ENCODE measurements around the gene VPS37D. TPM values are rescaled to one million over a fixed set of nuclear protein-coding genes. Genes with fewer than 3 reads are reported as not detected.
"Not testable (repeated sequence)": the region's sequence is repeated elsewhere in the genome, so short reads cannot be mapped to it uniquely, and the experiment has no call there.

The VPS37D gene
- total RNA-seq, 1 donor from 2014 or later = 3.1 TPM

DNA sequence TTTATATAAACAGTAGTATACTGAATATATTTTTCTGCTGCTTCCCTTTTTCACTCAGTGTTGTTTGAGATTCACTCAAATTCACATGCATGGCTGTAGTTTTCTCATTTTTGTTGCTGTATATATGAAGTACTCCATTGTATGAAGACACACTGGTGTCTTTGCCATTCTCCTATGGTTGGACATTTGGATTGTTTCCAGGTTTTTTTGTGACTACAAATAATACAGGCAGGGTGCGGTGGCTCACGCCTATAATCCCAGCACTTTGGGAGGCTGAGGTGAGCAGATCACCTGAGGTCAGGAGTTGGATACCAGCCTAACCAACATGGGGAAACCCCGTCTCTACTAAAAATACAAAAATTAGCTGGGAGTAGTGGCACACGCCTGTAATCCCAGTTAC is 7.0 kb upstream of the VPS37D start:
- not testable (repeated sequence) for H3K36me3 ChIP-seq (ENCODE audit: control insufficient read depth in 3 of 3, insufficient read depth in 3 of 3, low read length in 3 of 3); H3K4me1 ChIP-seq (ENCODE audit: control insufficient read depth in 3 of 3, insufficient read depth in 3 of 3, low read length in 3 of 3); H3K9me3 ChIP-seq (ENCODE audit: control insufficient read depth in 3 of 3, low read length in 3 of 3)

DNA sequence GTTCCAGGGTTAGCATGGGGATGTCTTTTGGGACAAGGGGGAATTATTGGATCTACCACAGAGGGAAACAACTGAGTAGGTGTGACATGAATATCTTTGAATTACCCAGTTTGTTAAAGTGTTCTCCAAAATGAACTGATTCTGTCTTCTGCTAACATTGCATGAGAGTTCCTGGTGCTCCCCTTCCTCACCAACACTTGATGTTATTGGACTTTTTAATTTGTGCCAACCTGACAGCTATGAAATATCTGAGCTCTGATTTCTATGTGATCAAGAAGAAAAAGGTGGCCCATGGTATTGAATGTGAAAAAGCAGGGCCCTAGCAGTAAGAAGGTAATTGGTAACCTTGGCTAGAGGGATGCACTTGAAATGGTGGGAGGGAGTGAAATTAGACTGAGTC is 4.6 kb upstream of the VPS37D start:
- Histone ChIP-seq H3K9ac (ENCODE audit: low read depth in 1 of 3, low read length in 3 of 3) (no peak overlapping the region), H3K4me3 (ENCODE audit: low read length in 3 of 3) (no peak overlapping the region), H3K27ac (ENCODE audit: low read depth, low read length) (no peak overlapping the region), H3K9me3 (ENCODE audit: control insufficient read depth in 3 of 3, low read length in 3 of 3) (peaks cover 0 to 7% (median 0%) of the 10 kb centered on the region in 3 donors), H3K27me3 (ENCODE audit: control insufficient read depth in 3 of 3, insufficient read depth in 3 of 3, low read length in 3 of 3) (peaks cover 0 to 2% (median 0%) of the 10 kb centered on the region in 3 donors), H3K4me1 (ENCODE audit: control insufficient read depth in 3 of 3, insufficient read depth in 3 of 3, low read length in 3 of 3) (peaks cover 0 to 2% (median 0%) of the 10 kb centered on the region in 3 donors), H3K36me3 (ENCODE audit: control insufficient read depth in 3 of 3, insufficient read depth in 3 of 3, low read length in 3 of 3) (no peaks in the 10 kb centered on the region)

More for the DNA sequence above, 7.0 kb upstream of the VPS37D start:
- not testable (repeated sequence) for H3K4me3 ChIP-seq (ENCODE audit: low read length in 3 of 3); H3K9ac ChIP-seq (ENCODE audit: low read depth in 1 of 3, low read length in 3 of 3); H3K27ac ChIP-seq (ENCODE audit: low read depth, low read length); H3K27me3 ChIP-seq (ENCODE audit: control insufficient read depth in 3 of 3, insufficient read depth in 3 of 3, low read length in 3 of 3)

DNA sequence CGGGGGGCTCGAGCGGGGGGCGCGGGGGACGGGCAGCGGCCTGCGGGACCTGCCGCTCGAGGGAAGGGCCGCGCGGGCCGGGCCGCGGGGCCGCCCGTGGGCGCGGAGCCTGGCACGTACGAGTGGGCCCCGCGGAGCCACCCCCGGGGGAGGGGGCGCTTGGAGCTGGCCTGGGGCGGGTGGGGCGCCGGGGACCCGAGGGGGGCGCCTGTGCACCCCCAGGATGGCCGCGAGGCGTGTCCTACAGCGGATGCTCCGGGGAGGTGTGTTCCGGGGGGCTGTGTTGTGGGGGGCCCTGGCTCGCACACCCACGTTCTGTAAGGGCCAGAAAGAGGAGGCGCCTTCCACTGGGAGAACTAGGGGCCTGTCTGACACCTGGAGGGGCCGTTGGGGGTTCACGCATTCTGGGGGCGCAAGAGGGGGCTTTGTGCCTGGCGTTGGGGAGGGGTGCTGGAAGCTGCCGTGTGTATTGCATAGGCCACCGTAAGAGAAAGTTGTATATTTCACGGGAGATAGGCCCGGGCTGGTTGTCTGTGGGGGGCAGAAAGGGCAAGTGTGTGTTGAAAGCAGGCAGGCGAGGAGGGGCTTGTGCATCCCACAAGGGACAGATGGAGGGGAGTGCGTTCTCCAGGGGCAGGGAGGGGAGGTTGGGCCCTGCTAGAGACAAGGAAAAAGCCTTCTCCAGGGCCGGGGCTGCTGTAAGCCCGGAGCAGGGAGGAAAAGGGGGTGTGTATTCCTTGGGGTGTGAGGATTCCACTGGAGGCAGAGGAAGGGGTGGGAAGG is 663 bp downstream of the VPS37D start:
- Histone ChIP-seq H3K27ac (ENCODE audit: low read depth, low read length) (no peak overlapping the region), H3K4me3 (ENCODE audit: low read length in 3 of 3) (peak overlapping the region; percentile 64 to 68 (median 67)), H3K4me1 (ENCODE audit: control insufficient read depth in 3 of 3, insufficient read depth in 3 of 3, low read length in 3 of 3) (peaks cover 5 to 10% (median 7%) of the 10 kb centered on the region in 3 donors), H3K36me3 (ENCODE audit: control insufficient read depth in 3 of 3, insufficient read depth in 3 of 3, low read length in 3 of 3) (no peaks in the 10 kb centered on the region), H3K27me3 (ENCODE audit: control insufficient read depth in 3 of 3, insufficient read depth in 3 of 3, low read length in 3 of 3) (no peaks in the 10 kb centered on the region), H3K9ac (ENCODE audit: low read depth in 1 of 3, low read length in 3 of 3) (peak overlapping the region; percentile 67 to 74 (median 70)), H3K9me3 (ENCODE audit: control insufficient read depth in 3 of 3, low read length in 3 of 3) (peaks cover 0 to 1% (median 0%) of the 10 kb centered on the region in 3 donors)

DNA sequence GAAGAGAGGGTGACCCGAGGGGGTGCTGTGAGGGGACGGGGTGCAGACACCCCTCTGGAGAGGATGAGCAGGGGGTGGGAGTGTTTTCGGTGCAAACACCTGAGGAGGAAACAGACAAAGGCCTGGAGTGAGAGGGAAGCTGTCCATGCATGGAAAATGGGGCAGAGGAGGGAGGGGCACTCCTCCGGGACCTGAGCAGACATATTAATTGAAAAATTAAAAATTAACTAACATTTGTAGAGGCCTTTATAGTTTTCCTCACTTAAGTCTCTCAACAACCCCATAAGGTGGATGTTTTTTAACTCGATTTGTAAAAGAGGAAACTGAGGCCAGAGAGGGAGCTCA is 1.2 kb downstream of the VPS37D start:
- peak overlapping the region; percentile 64 to 68 (median 67) for H3K4me3 ChIP-seq (ENCODE audit: low read length in 3 of 3)
- H3K4me1 ChIP-seq (ENCODE audit: control insufficient read depth in 3 of 3, insufficient read depth in 3 of 3, low read length in 3 of 3) = peaks cover 5 to 10% (median 7%) of the 10 kb centered on the region in 3 donors
- no peaks in the 10 kb centered on the region for H3K36me3 ChIP-seq (ENCODE audit: control insufficient read depth in 3 of 3, insufficient read depth in 3 of 3, low read length in 3 of 3)
- peak overlapping the region in 2 of 3 donors; percentile 67 to 74 for H3K9ac ChIP-seq (ENCODE audit: low read depth in 1 of 3, low read length in 3 of 3)
- H3K9me3 ChIP-seq (ENCODE audit: control insufficient read depth in 3 of 3, low read length in 3 of 3) = no peaks in the 10 kb centered on the region
- no peak overlapping the region for H3K27ac ChIP-seq (ENCODE audit: low read depth, low read length)
- H3K27me3 ChIP-seq (ENCODE audit: control insufficient read depth in 3 of 3, insufficient read depth in 3 of 3, low read length in 3 of 3) = no peaks in the 10 kb centered on the region

DNA sequence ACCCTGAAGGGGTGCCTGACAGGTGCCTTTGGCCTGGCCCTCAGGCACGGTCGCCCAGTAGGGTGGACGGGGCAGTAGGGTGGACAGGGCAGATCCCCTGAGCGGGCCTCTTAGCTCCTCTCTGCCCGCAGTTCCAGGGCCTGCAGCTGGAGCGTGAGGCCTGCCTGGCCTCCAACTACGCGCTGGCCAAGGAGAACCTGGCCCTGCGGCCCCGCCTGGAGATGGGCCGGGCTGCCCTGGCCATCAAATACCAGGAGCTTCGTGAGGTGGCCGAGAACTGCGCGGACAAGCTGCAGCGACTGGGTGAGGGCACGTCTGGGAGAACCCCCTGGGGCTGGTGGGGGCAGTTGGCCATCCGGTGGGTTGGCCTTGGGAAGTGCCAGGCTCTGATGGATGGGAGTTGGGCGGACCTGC is 1.7 kb downstream of the VPS37D start:
- Histone ChIP-seq H3K9ac (ENCODE audit: low read depth in 1 of 3, low read length in 3 of 3) (no peak overlapping the region), H3K4me3 (ENCODE audit: low read length in 3 of 3) (no peak overlapping the region), H3K9me3 (ENCODE audit: control insufficient read depth in 3 of 3, low read length in 3 of 3) (no peaks in the 10 kb centered on the region), H3K27me3 (ENCODE audit: control insufficient read depth in 3 of 3, insufficient read depth in 3 of 3, low read length in 3 of 3) (no peaks in the 10 kb centered on the region), H3K4me1 (ENCODE audit: control insufficient read depth in 3 of 3, insufficient read depth in 3 of 3, low read length in 3 of 3) (peaks cover 5 to 10% (median 7%) of the 10 kb centered on the region in 3 donors), H3K27ac (ENCODE audit: low read depth, low read length) (no peak overlapping the region), H3K36me3 (ENCODE audit: control insufficient read depth in 3 of 3, insufficient read depth in 3 of 3, low read length in 3 of 3) (no peaks in the 10 kb centered on the region)

DNA sequence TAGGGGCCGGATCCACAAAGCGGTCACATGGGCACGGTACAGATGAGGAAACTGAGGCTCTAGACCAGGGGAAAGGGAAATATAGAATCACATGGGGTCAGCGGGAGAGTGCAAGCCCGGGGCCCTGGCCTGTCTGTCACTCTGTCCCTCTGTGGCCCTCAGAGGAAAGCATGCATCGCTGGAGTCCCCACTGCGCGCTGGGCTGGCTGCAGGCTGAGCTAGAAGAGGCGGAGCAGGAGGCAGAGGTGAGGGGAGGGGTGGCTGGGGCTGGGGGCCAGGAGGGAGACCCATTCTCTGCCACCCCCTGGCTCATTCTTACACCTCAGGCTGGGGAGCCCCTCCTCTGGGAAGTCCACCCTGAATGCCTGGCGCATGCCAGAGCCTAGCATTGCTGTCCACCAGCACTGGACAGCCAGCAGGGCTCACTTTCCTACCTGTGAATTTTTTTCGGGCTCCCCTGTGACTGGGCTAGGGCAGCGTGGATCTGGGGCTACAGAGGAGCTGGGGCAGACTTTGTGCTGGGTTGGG is 2.3 kb downstream of the VPS37D start:
- H3K9me3 ChIP-seq (ENCODE audit: control insufficient read depth in 3 of 3, low read length in 3 of 3) = no peaks in the 10 kb centered on the region
- H3K9ac ChIP-seq (ENCODE audit: low read depth in 1 of 3, low read length in 3 of 3) = no peak overlapping the region
- no peaks in the 10 kb centered on the region for H3K27me3 ChIP-seq (ENCODE audit: control insufficient read depth in 3 of 3, insufficient read depth in 3 of 3, low read length in 3 of 3)
- no peak overlapping the region for H3K4me3 ChIP-seq (ENCODE audit: low read length in 3 of 3)
- H3K4me1 ChIP-seq (ENCODE audit: control insufficient read depth in 3 of 3, insufficient read depth in 3 of 3, low read length in 3 of 3) = peaks cover 5 to 10% (median 7%) of the 10 kb centered on the region in 3 donors
- no peak overlapping the region for H3K27ac ChIP-seq (ENCODE audit: low read depth, low read length)
- H3K36me3 ChIP-seq (ENCODE audit: control insufficient read depth in 3 of 3, insufficient read depth in 3 of 3, low read length in 3 of 3) = no peaks in the 10 kb centered on the region

DNA sequence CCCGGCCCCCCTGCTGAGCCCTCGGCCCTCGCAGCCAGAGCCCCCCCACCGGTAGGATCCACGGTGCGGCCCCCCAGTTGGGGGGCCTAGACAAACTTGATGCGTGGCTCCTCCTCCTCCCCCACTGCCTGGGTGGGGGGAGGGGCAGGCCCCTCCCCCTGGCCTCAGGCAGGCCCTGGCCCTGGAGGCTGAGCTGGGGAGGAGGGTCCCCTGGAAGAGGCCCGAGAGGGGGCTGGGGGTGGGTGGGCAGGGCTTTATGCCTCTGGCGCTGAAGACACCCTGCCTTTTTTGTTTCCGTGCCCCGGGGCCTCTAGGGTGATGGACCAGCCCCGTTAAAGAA is 3.7 kb downstream of the VPS37D start:
- no peaks in the 10 kb centered on the region for H3K27me3 ChIP-seq (ENCODE audit: control insufficient read depth in 3 of 3, insufficient read depth in 3 of 3, low read length in 3 of 3)
- H3K4me3 ChIP-seq (ENCODE audit: low read length in 3 of 3) = no peak overlapping the region
- no peak overlapping the region for H3K27ac ChIP-seq (ENCODE audit: low read depth, low read length)
- no peak overlapping the region for H3K9ac ChIP-seq (ENCODE audit: low read depth in 1 of 3, low read length in 3 of 3)
- no peaks in the 10 kb centered on the region for H3K9me3 ChIP-seq (ENCODE audit: control insufficient read depth in 3 of 3, low read length in 3 of 3)
- H3K36me3 ChIP-seq (ENCODE audit: control insufficient read depth in 3 of 3, insufficient read depth in 3 of 3, low read length in 3 of 3) = no peaks in the 10 kb centered on the region
- peaks cover 5 to 10% (median 7%) of the 10 kb centered on the region in 3 donors for H3K4me1 ChIP-seq (ENCODE audit: control insufficient read depth in 3 of 3, insufficient read depth in 3 of 3, low read length in 3 of 3)

DNA sequence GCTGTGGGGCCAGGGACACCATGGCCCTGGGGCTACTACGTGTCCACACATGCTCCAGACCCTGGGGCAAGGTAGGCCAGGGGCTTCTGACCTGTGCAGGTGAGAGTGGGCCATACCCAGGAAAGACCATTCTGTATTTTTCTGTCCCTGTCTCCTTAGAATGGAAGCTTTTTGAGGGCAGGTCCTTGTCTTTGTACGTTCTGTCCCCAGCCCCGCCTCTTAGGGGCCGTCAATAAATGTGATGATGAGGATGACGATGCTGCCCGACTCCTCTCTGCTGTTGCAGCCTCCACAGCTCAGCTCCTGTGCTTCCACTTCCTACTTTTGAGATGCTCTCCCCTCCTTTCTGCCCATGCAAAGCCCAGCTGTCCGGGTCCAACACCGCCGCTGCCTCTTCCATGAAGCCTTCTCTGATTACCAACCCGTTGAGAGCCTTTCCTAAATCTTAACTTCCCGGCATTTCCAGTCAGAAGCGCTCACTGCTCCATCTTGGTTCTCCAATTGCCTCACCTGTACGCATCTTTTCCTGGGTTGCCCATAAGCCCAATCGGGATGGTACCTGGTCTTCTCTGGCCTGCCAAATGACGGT is 4.3 kb downstream of the VPS37D start:
- no peaks in the 10 kb centered on the region for H3K36me3 ChIP-seq (ENCODE audit: control insufficient read depth in 3 of 3, insufficient read depth in 3 of 3, low read length in 3 of 3)
- no peaks in the 10 kb centered on the region for H3K27me3 ChIP-seq (ENCODE audit: control insufficient read depth in 3 of 3, insufficient read depth in 3 of 3, low read length in 3 of 3)
- peaks cover 5 to 10% (median 7%) of the 10 kb centered on the region in 3 donors for H3K4me1 ChIP-seq (ENCODE audit: control insufficient read depth in 3 of 3, insufficient read depth in 3 of 3, low read length in 3 of 3)
- H3K4me3 ChIP-seq (ENCODE audit: low read length in 3 of 3) = no peak overlapping the region
- no peaks in the 10 kb centered on the region for H3K9me3 ChIP-seq (ENCODE audit: control insufficient read depth in 3 of 3, low read length in 3 of 3)
- H3K9ac ChIP-seq (ENCODE audit: low read depth in 1 of 3, low read length in 3 of 3) = no peak overlapping the region
- H3K27ac ChIP-seq (ENCODE audit: low read depth, low read length) = no peak overlapping the region

DNA sequence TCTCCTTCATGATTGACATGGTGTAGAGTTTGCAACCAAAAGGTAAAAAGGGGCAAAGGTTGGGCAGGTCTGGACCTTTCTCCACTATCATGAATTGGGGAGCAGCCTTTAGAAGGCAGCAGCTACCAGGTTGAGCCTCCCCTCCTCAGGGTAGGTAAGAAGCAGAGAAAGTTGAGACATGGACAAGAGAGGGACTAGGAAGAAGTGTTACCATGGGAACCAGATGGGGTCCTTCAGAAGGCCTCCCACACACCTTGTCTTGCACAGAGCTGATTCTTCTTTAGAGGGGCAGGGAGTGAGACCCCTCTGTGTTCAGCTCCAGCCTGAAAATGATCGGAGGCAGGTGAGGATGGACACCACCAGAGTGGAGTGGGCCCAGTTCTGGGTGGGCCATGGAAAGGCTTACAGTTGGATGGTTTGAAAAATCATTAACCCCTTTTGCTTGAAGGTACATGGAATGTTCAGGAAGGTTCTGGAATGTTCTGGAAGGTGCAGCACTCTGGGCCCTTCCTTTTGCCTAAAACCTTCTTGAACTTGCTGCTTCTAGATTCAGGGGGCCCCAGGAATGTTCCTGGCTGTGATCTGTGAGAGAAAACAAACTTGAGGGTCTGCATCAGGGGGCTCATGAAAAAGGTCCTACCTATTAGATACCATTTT is 7.0 kb downstream of the VPS37D start:
- H3K36me3 ChIP-seq (ENCODE audit: control insufficient read depth in 3 of 3, insufficient read depth in 3 of 3, low read length in 3 of 3) = peaks cover 3 to 7% (median 4%) of the 10 kb centered on the region in 3 donors
- H3K9ac ChIP-seq (ENCODE audit: low read depth in 1 of 3, low read length in 3 of 3) = no peak overlapping the region
- no peak overlapping the region for H3K4me3 ChIP-seq (ENCODE audit: low read length in 3 of 3)
- no peaks in the 10 kb centered on the region for H3K27me3 ChIP-seq (ENCODE audit: control insufficient read depth in 3 of 3, insufficient read depth in 3 of 3, low read length in 3 of 3)
- no peak overlapping the region for H3K27ac ChIP-seq (ENCODE audit: low read depth, low read length)
- no peaks in the 10 kb centered on the region for H3K9me3 ChIP-seq (ENCODE audit: control insufficient read depth in 3 of 3, low read length in 3 of 3)
- peaks cover 0 to 7% (median 2%) of the 10 kb centered on the region in 3 donors for H3K4me1 ChIP-seq (ENCODE audit: control insufficient read depth in 3 of 3, insufficient read depth in 3 of 3, low read length in 3 of 3)

DNA sequence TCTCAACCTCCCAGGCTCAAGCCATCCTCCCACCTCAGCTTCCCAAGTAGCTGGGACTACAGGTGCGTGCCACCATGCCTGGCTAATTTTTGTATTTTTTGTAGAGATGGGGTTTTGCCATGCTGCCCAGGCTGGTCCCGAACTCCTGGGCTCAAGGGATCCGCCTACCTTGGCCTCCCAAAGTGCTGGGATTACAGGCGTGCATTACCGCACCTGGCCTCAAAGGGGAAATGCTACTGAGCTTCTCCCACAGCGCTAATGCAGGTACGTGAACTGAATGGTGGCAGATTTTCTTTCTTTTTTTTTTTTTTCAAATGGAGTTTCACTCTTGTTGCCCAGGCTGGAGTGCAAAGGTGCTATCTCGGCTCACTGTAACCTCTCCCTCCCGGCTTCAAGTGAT is 8.4 kb downstream of the VPS37D start:
- not testable (repeated sequence) for H3K9ac ChIP-seq (ENCODE audit: low read depth in 1 of 3, low read length in 3 of 3); H3K36me3 ChIP-seq (ENCODE audit: control insufficient read depth in 3 of 3, insufficient read depth in 3 of 3, low read length in 3 of 3); H3K4me3 ChIP-seq (ENCODE audit: low read length in 3 of 3); H3K9me3 ChIP-seq (ENCODE audit: control insufficient read depth in 3 of 3, low read length in 3 of 3); H3K27ac ChIP-seq (ENCODE audit: low read depth, low read length); H3K27me3 ChIP-seq (ENCODE audit: control insufficient read depth in 3 of 3, insufficient read depth in 3 of 3, low read length in 3 of 3)
- peaks cover 10 to 21% (median 12%) of the 10 kb centered on the region in 3 donors for H3K4me1 ChIP-seq (ENCODE audit: control insufficient read depth in 3 of 3, insufficient read depth in 3 of 3, low read length in 3 of 3)
